ENCODE results near the gene SERPINE3. TPM values are rescaled to one million over a fixed set of nuclear protein-coding genes. Genes with fewer than 3 reads are reported as not detected.

Gene SERPINE3
- total RNA-seq, 1 donor from 2014 or later = 0.12 TPM

DNA sequence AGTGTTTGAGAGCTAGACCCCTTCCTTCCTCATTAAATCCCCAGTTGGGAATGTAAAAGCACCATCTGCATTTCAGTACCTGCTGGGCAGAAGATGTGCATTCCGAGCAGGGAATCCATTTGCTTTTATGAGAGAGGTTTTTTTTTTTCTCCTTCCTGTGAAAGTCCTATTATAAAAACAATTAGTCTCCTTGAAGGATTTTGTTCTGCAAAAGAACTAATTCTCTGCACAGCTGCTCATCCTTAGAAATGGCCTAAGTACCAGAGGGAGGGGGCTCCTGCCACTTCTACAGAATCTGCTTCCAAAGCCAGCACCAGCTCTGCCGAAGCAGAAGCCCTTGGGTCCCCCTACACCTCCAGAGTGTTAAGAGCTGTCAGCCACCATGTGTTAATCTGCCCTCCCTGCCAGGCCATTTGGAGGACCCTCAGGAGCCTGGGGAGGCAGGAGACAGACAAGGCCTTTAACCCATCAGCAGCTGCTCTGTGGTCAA is 36.4 kb upstream of the SERPINE3 start:
- TF ChIP-seq, protein P1, sequence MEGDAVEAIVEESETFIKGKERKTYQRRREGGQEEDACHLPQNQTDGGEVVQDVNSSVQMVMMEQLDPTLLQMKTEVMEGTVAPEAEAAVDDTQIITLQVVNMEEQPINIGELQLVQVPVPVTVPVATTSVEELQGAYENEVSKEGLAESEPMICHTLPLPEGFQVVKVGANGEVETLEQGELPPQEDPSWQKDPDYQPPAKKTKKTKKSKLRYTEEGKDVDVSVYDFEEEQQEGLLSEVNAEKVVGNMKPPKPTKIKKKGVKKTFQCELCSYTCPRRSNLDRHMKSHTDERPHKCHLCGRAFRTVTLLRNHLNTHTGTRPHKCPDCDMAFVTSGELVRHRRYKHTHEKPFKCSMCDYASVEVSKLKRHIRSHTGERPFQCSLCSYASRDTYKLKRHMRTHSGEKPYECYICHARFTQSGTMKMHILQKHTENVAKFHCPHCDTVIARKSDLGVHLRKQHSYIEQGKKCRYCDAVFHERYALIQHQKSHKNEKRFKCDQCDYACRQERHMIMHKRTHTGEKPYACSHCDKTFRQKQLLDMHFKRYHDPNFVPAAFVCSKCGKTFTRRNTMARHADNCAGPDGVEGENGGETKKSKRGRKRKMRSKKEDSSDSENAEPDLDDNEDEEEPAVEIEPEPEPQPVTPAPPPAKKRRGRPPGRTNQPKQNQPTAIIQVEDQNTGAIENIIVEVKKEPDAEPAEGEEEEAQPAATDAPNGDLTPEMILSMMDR (conservative IDR thresholded peaks at IDR 0.05) = no peak
- Mint-ChIP-seq H3K27me3 (no peaks in the 10 kb centered on the region), H3K4me1 (ENCODE audit: unreplicated experiment) (no peaks in the 10 kb centered on the region), H3K27ac (no peak overlapping the region), H3K36me3 (no peaks in the 10 kb centered on the region), H3K4me3 (no peak overlapping the region), H3K9me3 (peaks cover 3% of the 10 kb centered on the region)
- no peak for DNase-seq (ENCODE audit: extremely low spot score, unreplicated experiment)

DNA sequence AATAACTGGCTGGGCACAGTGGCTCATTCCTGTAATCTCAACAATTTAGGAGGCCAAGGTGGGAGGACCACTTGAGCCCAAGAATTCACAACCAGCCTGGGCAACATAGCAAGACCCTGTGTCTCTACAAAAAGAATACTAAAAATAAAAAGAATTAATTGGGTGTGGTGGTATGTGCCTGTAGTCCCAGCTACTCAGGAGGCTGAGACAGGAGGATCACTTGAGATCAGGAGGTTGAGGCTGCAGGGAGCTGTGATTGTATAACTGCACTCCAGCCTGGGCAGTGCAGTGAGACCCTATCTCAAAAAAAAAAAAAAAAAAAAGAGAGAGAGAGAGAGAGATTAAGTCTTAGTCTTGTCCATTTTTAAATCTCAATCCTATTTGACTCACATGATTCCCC is 35.6 kb upstream of the SERPINE3 start:
- Mint-ChIP-seq H3K27me3 (no peaks in the 10 kb centered on the region), H3K4me1 (ENCODE audit: unreplicated experiment) (no peaks in the 10 kb centered on the region), H3K4me3 (no peak overlapping the region), H3K27ac (no peak overlapping the region), H3K9me3 (peaks cover 3% of the 10 kb centered on the region), H3K36me3 (no peaks in the 10 kb centered on the region)
- no peak for DNase-seq (ENCODE audit: extremely low spot score, unreplicated experiment)
- TF ChIP-seq, protein P1 (conservative IDR thresholded peaks at IDR 0.05) = no peak

DNA sequence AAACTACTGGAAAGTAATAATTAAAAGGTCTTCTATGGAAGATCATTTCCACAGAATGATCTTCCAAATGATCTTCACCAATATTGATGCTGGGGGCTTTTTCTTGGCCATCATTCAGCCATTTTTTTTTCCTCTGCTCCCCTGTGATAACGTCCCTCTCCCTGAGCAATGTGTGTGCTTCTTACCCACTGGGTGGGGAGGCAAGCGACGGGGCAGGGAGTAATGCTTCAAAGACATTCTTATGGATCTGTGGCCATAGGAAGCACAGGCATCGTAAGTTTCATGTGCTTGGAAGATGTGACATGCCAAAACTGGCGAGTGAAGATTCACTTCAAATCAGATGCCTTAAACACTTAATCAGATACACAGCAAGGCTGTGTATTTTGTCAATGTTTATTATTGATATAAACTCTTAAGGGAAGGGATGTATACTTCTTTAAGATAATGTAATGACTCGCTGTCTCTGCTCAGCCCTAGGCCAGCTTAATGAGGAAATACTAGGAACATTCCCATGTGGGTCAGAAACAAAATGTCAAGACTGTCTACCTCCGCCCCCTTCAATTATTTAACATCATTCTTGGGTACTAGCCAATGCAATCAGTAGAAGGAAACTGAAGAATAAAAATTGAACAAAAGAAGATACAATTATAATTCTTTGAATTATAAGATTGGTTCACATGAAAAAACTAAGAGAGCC is 34.1 kb upstream of the SERPINE3 start:
- no peak for DNase-seq (ENCODE audit: extremely low spot score, unreplicated experiment)
- Mint-ChIP-seq H3K4me1 (ENCODE audit: unreplicated experiment) (no peaks in the 10 kb centered on the region), H3K36me3 (no peaks in the 10 kb centered on the region), H3K9me3 (no peaks in the 10 kb centered on the region), H3K27ac (no peak overlapping the region), H3K27me3 (no peaks in the 10 kb centered on the region), H3K4me3 (no peak overlapping the region)
- TF ChIP-seq, protein P1 (conservative IDR thresholded peaks at IDR 0.05) = no peak

DNA sequence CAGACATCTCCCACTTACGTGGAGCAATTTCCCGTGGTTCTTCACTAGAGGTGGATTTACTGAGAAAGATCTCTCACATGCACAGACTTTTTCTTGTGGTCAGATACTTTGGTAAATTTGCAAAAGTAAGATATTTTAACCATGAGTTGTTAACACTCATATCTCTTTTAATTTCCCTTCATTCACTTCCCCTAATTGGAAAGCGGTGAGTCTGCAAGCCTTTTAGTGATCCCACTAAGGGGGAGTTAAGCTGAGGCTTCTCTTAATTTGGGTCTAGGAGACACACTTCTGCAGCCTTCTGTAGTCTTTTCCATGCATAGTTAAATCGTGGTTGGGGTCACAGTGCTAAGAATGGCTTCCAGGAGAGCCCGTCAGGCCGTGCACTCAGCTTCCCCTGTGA is 30.7 kb upstream of the SERPINE3 start:
- Mint-ChIP-seq H3K36me3 (no peaks in the 10 kb centered on the region), H3K4me1 (ENCODE audit: unreplicated experiment) (peaks cover 3% of the 10 kb centered on the region), H3K27me3 (peaks cover 3% of the 10 kb centered on the region), H3K27ac (no peak overlapping the region), H3K4me3 (no peak overlapping the region), H3K9me3 (no peaks in the 10 kb centered on the region)
- TF ChIP-seq, protein P1 (conservative IDR thresholded peaks at IDR 0.05) = no peak
- DNase-seq (ENCODE audit: extremely low spot score, unreplicated experiment) = no peak

DNA sequence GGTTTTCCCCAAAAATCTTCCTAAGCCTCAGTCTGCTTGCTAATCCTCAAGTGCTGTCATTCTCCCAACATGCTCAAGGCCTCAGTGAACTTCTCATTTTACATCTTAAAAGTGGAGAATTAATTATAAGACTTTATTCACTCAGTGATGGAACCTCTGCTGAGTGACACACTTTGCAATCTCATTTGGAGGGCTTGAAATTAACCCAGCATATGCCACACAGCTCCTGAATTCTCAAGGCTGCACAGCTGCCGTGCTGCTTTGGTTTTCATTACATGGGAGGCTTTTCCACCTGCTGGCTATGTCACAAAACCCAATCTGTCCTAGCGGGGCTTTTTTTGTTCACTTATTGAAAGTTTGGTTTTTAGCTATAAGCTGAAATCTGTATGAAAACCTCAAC is 28.3 kb upstream of the SERPINE3 start:
- no peaks in the 10 kb centered on the region for H3K9me3 Mint-ChIP-seq
- peaks cover 12% of the 10 kb centered on the region for H3K4me1 Mint-ChIP-seq (ENCODE audit: unreplicated experiment)
- DNase-seq (ENCODE audit: extremely low spot score, unreplicated experiment) = no peak
- H3K4me3 Mint-ChIP-seq = no peak overlapping the region
- H3K27me3 Mint-ChIP-seq = peaks cover 3% of the 10 kb centered on the region
- H3K27ac Mint-ChIP-seq = no peak overlapping the region
- H3K36me3 Mint-ChIP-seq = no peaks in the 10 kb centered on the region
- TF ChIP-seq, protein P1 (conservative IDR thresholded peaks at IDR 0.05) = no peak

Data from type B pancreatic cell (in vitro differentiated cells).